PC-3 (cell line): ENCODE measurements around the gene INF2.

Source experiments
- CTCF ChIP-seq: fragments of 300-600 bp; sonication (generic); conservative IDR thresholded peaks from 2 replicates; pipeline ENCODE4 v1.5.1; 2017; ENCODE audit warnings: antibody characterized with exemption, low read depth, mild to moderate bottlenecking, low read length
- EZH2 ChIP-seq: fragments of 300-600 bp; sonication (generic); IDR thresholded peaks from one replicate; pipeline ENCODE4 v1.6.1; 2017; ENCODE audit warnings: antibody characterized with exemption, mild to moderate bottlenecking, low read length; ENCODE audit not compliant: unreplicated experiment

DNA sequence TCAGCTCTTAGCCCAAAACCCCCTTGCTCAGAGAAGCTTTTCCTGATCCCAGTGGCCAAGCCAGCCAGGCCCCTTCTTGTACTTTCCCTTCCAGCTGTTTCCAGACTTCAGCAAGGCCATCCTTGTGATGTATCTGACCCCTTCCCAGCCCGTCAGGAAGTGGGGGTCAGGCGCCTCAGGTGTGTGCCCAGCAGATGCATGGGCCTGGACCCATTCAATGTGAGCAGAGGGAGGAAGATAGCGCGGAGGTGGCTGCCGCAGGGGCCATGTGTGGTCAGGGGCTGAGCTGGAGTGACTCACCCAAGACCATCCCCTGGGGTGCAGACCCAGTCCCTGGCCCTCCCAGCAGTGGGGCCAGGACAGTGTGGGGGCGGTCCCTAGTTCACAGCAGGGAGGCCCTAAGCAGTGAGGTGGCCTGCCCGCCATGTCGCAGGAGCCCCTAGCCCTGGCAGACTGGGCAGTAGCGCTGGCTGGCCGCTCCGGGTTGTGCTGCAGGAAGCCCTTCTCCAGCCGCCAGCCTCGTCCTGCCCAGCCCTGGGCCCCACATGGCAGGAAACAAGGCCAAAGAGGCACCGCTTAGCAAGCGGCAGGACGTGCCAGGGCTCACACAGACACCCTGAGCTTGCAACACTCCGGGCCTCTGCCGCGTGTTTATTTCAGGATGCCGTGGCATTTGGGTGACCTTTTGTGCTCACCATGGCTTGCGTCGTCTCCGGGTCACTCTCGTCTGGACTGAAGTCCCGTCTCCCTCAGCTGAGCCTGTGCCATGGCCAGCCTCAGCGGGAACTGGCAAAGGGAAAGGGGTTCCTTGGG, 46.6 kb downstream of the INF2 start:
- TF ChIP-seq CTCF (no peak), EZH2 (no peak)
